NT2/D1 (cell line): ENCODE measurements around the gene PLEKHG4B.

ENCODE experiments used
- DNase-seq: peaks from one replicate; pipeline ENCODE4 v3.0.0-alpha.2; 2011; ENCODE audit warnings: low read depth, low spot score
- H3K27me3 ChIP-seq: 2 replicates; pipeline ENCODE4 v1.6.0; 2011; ENCODE audit warnings: mild to moderate bottlenecking; ENCODE audit not compliant: insufficient read length, insufficient read depth
- H3K36me3 ChIP-seq: 2 replicates; pipeline ENCODE4 v1.6.1; 2011; ENCODE audit warnings: mild to moderate bottlenecking, low read length, mixed read lengths; ENCODE audit not compliant: insufficient read depth, insufficient read length
- H3K4me1 ChIP-seq: 2 replicates; pipeline ENCODE4 v1.5.1; 2011; ENCODE audit not compliant: insufficient read depth, insufficient read length
- H3K4me3 ChIP-seq: 2 replicates; pipeline ENCODE4 v1.5.1; 2011; ENCODE audit warnings: low read depth; ENCODE audit not compliant: insufficient read length
- H3K9ac ChIP-seq: 2 replicates; pipeline ENCODE4 v1.6.0; 2011; ENCODE audit warnings: low read depth; ENCODE audit not compliant: insufficient read length
- H3K9me3 ChIP-seq: 2 replicates; pipeline ENCODE4 v1.5.1; 2011; ENCODE audit warnings: mild to moderate bottlenecking, low read length; ENCODE audit not compliant: insufficient read depth
- SUZ12 ChIP-seq: IDR thresholded peaks from 2 replicates; pipeline ENCODE4 v1.6.1; 2011; ENCODE audit not compliant: insufficient read length, insufficient read depth; ENCODE audit errors: extremely low read depth
- YY1 ChIP-seq: IDR thresholded peaks from 2 replicates; pipeline ENCODE4 v1.6.1; 2011; ENCODE audit not compliant: insufficient read length, insufficient read depth
- ZNF274 ChIP-seq: IDR thresholded peaks from 2 replicates; pipeline ENCODE4 v1.6.1; 2011; ENCODE audit warnings: mild to moderate bottlenecking, low read depth, low read length

The PLEKHG4B gene

DNA sequence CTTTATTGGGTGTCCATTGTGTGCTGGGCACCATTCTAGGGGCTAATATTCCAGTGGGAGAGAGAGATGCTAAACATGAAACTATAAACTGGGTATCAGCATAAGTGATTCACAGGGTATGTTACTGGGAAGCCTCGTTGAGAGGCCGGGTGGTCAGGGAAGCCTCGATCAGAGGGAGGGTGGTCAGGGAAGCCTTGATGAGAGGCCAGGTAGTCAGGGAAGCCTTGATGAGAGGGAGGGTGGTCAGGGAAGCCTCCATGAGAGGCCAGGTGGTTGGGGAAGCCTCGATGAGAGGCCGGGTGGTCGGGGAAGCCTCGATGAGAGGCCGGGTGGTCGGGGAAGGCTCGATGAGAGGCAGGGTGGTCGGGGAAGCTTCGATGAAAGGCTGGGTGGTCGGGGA lies 8.9 kb upstream of the PLEKHG4B start:
- H3K4me1 ChIP-seq, result peaks cover 19% of the 10 kb centered on the region
- TF ChIP-seq SUZ12 (no peak), ZNF274 (no peak), YY1 (no peak)
- no peaks in the 10 kb centered on the region for H3K9me3 ChIP-seq
- H3K27me3 ChIP-seq, result no peaks in the 10 kb centered on the region
- no peak overlapping the region for H3K4me3 ChIP-seq
- no peak for DNase-seq
- H3K36me3 ChIP-seq, result no peaks in the 10 kb centered on the region
- H3K9ac ChIP-seq, result no peak overlapping the region

DNA sequence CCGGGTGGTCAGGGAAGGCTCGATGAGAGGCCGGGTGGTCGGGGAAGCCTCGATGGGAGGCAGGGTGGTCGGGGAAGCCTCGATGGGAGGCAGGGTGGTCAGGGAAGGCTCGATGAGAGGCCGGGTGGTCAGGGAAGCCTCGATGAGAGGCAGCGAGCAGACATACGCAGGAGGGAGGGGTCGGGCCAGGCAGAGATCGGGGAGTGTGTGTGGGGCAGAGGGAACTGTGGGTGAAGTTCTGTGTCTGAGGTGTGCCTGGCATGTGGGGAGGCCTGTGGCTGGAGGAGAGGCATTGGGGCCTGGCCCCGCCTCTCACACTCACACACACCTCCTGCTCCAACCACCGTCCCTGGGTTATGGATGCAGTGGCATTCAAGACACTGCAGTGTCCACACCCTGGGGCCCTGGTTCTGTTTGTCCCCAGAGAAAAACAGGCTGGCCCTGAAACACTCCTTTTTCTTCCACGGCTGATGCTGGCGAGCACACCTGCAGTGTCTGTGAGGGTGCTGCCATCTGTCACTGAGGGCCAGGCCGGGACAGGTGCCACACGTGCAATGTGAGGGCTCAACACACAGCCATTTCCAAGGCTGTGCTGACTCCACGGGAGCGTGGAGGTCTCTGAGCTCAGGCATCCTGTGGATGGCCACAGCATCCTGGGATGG lies 6.5 kb upstream of the PLEKHG4B start:
- TF ChIP-seq ZNF274 (no peak), SUZ12 (no peak), YY1 (no peak)
- no peaks in the 10 kb centered on the region for H3K27me3 ChIP-seq
- H3K9me3 ChIP-seq, result no peaks in the 10 kb centered on the region
- no peak overlapping the region for H3K9ac ChIP-seq
- no peak for DNase-seq
- peaks cover 15% of the 10 kb centered on the region for H3K4me1 ChIP-seq
- H3K4me3 ChIP-seq, result no peak overlapping the region
- H3K36me3 ChIP-seq, result no peaks in the 10 kb centered on the region

DNA sequence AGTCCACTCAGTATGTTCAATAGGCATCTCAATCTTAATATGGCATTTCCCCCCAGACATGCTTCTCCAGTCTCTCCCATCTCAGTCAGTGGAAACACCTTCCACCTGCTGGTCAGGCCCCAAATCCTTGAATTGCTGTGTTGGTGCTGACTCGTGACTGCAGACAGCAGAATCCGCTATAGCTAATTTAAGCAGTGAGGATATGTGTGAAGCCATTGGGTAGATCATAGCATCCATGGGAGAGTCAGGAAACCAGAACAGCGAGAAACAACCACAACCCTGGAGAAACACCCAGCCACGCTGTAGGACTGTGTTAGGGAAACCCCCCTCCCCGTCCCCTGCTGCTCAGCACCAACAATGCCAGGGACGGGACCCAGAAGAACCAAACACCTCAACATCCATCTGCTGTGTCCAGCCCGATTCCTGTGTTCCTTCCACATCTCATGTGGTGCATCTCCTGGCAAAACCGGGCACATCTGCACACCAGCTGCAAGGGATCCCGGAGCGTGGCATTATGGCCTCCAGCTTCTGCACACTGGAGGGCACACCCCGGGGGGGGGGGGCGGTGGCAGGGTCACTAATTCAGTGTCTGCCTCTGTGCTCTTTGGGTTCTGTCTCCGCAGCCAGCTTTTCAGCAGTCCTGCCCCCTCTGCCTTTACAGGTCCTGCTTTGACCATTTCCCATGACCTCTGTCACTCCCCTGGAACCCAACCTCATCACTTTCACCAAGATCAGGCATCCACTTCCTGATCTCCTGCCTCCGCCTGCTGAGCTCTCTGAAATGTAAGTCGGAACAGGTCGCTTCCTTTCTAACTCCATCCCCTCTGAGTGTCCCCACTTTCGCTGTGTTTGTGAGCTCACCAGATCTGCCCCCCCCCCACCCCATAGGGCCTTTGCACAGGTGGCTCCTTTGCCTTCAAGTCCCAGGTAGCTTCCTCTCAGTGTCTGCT lies 2.4 kb upstream of the PLEKHG4B start:
- TF ChIP-seq SUZ12, result no peak
- TF ChIP-seq ZNF274, result no peak
- no peak for TF ChIP-seq YY1
- no peak for DNase-seq
- Histone ChIP-seq H3K27me3 (no peaks in the 10 kb centered on the region), H3K4me1 (peaks cover 25% of the 10 kb centered on the region), H3K9ac (no peak overlapping the region), H3K9me3 (no peaks in the 10 kb centered on the region), H3K36me3 (peaks cover 9% of the 10 kb centered on the region), H3K4me3 (no peak overlapping the region)

DNA sequence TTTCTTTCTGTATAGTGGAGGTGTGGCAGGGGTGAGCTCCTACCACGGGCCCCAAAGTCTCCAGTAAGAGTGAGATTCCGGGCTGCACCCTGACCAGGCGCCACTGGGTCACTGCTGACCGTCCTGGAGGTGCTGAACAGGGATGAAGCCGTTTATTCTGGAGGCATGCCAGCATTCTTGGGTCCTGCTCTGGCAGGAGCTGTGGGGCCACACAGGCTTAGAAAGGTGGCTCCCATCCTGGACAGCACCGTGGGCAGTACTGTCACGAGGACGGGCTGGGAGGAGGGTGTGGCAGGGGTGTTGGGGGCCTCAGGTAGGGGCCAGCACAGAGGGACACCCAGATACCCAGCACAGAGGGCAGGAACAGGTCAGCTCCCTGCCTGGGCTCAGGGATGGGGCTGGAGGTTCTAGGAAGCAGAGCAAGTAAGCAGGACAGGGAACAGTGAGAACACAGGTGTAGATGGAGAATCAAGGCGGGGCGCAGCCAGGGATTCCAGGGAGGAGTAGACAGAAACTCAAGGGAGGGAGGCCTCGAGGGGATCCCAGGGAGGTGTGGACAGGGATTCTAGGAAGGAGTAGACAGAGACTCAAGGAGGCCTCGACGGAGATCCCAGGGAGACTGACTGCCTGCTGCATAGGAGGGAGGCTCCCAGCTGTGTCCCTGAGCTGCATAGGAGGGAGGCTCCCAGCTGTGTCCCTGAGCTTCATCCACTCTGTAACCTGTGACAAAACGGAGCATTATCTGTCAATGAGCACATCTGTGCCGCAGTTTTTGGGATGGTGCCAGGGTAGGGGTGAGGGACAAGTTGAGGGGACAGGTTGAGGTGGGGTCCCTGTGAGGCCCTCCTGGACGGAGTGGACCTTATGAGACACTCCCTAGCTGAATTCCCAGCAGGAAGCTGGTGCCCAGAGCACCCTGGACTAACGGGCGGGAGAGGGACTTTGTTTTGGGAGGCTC lies 1.1 kb upstream of the PLEKHG4B start:
- no peak for DNase-seq
- Histone ChIP-seq H3K9me3 (no peaks in the 10 kb centered on the region), H3K4me1 (peaks cover 21% of the 10 kb centered on the region), H3K9ac (peak overlapping the region; percentile 82), H3K36me3 (peaks cover 22% of the 10 kb centered on the region), H3K27me3 (no peaks in the 10 kb centered on the region), H3K4me3 (peak overlapping the region; percentile 42)
- TF ChIP-seq YY1 (no peak), SUZ12 (no peak), ZNF274 (no peak)

DNA sequence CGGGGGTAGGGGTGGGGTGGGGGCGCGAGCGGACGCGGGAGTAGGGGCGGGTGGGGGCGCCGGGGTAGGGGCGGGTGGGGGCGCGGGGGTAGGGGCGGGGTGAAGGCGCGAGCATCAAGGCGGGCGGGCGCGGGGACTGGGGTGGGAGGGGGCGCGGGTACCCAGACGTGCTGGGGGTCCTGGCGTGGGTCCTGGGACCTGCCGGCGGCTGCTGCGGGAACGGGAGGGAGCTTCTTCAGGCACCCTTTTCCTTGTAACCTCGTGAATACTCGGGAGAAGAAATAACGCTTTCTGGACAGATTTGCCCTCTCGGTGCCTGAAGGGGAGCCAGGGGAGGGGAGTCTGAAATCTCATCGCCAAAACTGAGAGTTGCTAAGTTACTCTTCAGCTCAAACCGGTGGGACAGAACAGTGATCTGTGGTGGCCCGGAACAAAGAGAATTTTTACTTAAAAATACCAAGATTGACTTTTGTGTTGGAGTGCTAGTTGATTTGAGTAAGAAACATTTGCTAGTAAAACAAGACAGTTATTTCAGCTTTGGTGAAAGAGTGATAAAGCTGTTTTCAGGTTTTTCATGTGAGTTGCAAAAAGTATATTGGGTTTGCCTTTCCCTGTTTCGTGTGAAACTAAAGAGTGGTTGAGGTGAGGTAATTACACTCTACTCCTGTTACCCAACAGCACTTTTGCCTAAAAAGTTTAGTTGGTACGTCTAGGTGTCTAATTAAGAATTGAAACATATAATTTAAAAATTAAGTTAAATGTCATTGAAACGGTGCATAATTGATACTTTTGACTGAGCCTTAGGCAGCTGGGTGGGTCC lies 643 bp downstream of the PLEKHG4B start:
- DNase-seq, result no peak
- Histone ChIP-seq H3K27me3 (no peaks in the 10 kb centered on the region), H3K4me3 (peak overlapping the region; percentile 55), H3K36me3 (peaks cover 27% of the 10 kb centered on the region), H3K4me1 (peaks cover 22% of the 10 kb centered on the region), H3K9me3 (no peaks in the 10 kb centered on the region), H3K9ac (peak overlapping the region; percentile 77)
- TF ChIP-seq ZNF274 (no peak), YY1 (no peak), SUZ12 (no peak)

DNA sequence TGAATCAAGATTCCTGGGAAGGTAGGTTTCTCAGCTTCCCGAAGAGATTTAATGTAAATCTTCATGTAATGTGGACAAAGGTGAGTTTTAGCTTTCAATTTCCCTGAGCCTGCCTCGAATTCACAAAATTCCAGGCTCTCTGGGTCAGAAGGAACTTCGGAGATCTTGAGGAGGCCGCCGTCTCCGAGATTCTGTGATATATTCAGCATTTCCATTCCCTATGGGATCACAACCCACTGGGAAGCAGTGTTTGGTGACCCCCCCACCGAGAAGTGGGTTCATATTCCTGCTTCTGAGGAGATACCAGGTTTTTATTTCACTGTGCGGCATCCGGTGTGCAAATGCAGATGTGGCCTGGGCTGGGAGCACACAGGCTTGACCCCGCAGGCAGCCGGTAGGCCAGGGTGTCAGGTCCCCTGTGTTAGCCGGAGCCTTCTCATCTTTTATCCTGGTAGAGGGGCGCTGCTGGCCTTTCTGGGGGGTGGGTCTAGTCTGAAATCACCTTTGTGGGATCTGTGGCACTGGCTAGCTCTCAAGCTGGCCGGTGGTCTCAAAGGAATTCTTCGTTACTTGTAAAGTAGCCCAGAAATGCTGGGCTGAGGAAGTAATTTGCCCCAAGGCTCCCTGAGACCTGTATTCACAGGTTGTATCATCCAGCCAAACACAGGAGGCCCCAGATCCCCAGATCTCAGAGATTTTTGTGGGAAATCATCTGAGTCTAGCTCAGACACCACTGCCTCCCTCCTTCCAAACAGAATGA lies 1.4 kb downstream of the PLEKHG4B start:
- H3K36me3 ChIP-seq, result peaks cover 33% of the 10 kb centered on the region
- no peaks in the 10 kb centered on the region for H3K9me3 ChIP-seq
- H3K9ac ChIP-seq, result peak overlapping the region; percentile 77
- TF ChIP-seq YY1 (no peak), ZNF274 (no peak), SUZ12 (no peak)
- DNase-seq, result no peak
- H3K4me3 ChIP-seq, result no peak overlapping the region
- peaks cover 22% of the 10 kb centered on the region for H3K4me1 ChIP-seq
- no peaks in the 10 kb centered on the region for H3K27me3 ChIP-seq
